Ishikawa (cell line): ENCODE data around the gene ANKRD34B.

Experiments
- CEBPB ChIP-seq: IDR thresholded peaks from 2 replicates; pipeline ENCODE4 v1.6.1; 2012
- CREB1 ChIP-seq: IDR thresholded peaks from 2 replicates; pipeline ENCODE4 v1.6.1; 2012; ENCODE audit warnings: low read depth
- EGR1 ChIP-seq: IDR thresholded peaks from 2 replicates; pipeline ENCODE4 v1.6.1; 2012
- EP300 ChIP-seq: IDR thresholded peaks from 2 replicates; pipeline ENCODE4 v1.6.1; 2012; ENCODE audit warnings: borderline replicate concordance
- FOXM1 ChIP-seq: IDR thresholded peaks from 2 replicates; pipeline ENCODE4 v1.6.1; 2012; ENCODE audit warnings: low read depth, borderline replicate concordance
- NFIC ChIP-seq: IDR thresholded peaks from 2 replicates; pipeline ENCODE4 v1.6.1; 2012
- RAD21 ChIP-seq: IDR thresholded peaks from 2 replicates; pipeline ENCODE4 v1.6.1; 2012; ENCODE audit warnings: low read depth
- TAF1 ChIP-seq: IDR thresholded peaks from 2 replicates; pipeline ENCODE4 v1.6.1; 2012; ENCODE audit warnings: low read depth, mild to moderate bottlenecking
- TCF12 ChIP-seq: IDR thresholded peaks from 2 replicates; pipeline ENCODE4 v1.6.1; 2012; ENCODE audit warnings: low read depth
- TEAD4 ChIP-seq: IDR thresholded peaks from 2 replicates; pipeline ENCODE4 v1.6.1; 2012
- YY1 ChIP-seq: IDR thresholded peaks from 2 replicates; pipeline ENCODE4 v1.6.1; 2012; ENCODE audit warnings: low read depth
- ZBTB7A ChIP-seq: IDR thresholded peaks from 2 replicates; pipeline ENCODE4 v1.6.1; 2012; ENCODE audit warnings: low read depth
- TF ChIP-seq, protein P1 (sequence below): IDR thresholded peaks from 2 replicates; pipeline ENCODE4 v1.6.1; 2012; ENCODE audit warnings: low read depth, mild to moderate bottlenecking
- TF ChIP-seq, protein P2 (sequence below): IDR thresholded peaks from 2 replicates; pipeline ENCODE4 v1.6.1; 2012
- TF ChIP-seq, protein P3 (sequence below): IDR thresholded peaks from 2 replicates; pipeline ENCODE4 v1.6.1; 2012

Gene ANKRD34B

DNA sequence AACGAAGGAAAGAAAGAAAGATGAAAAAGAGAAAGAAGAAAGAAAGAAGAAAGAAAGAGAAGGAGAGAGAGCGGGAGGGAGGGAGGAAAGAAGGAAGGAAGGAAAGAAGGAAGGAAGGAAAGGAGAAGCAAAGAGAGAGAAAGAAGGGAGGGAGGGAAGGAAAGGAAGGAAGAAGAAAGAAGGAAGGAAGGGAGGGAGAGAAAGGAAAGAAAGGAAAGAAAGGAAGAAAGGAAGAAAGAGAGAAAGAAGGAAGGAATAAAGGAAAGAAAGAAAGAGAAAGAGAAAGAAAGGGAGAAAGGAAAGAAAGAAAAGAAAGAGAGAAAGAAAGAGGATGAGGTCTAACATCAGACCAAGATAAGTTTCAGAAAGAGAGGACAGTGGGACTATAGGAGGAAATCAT lies 9.0 kb upstream of the ANKRD34B start:
- TF ChIP-seq, protein P1, sequence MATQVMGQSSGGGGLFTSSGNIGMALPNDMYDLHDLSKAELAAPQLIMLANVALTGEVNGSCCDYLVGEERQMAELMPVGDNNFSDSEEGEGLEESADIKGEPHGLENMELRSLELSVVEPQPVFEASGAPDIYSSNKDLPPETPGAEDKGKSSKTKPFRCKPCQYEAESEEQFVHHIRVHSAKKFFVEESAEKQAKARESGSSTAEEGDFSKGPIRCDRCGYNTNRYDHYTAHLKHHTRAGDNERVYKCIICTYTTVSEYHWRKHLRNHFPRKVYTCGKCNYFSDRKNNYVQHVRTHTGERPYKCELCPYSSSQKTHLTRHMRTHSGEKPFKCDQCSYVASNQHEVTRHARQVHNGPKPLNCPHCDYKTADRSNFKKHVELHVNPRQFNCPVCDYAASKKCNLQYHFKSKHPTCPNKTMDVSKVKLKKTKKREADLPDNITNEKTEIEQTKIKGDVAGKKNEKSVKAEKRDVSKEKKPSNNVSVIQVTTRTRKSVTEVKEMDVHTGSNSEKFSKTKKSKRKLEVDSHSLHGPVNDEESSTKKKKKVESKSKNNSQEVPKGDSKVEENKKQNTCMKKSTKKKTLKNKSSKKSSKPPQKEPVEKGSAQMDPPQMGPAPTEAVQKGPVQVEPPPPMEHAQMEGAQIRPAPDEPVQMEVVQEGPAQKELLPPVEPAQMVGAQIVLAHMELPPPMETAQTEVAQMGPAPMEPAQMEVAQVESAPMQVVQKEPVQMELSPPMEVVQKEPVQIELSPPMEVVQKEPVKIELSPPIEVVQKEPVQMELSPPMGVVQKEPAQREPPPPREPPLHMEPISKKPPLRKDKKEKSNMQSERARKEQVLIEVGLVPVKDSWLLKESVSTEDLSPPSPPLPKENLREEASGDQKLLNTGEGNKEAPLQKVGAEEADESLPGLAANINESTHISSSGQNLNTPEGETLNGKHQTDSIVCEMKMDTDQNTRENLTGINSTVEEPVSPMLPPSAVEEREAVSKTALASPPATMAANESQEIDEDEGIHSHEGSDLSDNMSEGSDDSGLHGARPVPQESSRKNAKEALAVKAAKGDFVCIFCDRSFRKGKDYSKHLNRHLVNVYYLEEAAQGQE: no peak
- TF ChIP-seq CEBPB: no peak
- TF ChIP-seq EGR1: no peak
- TF ChIP-seq RAD21: no peak
- no peak for TF ChIP-seq FOXM1
- TF ChIP-seq, protein P2, sequence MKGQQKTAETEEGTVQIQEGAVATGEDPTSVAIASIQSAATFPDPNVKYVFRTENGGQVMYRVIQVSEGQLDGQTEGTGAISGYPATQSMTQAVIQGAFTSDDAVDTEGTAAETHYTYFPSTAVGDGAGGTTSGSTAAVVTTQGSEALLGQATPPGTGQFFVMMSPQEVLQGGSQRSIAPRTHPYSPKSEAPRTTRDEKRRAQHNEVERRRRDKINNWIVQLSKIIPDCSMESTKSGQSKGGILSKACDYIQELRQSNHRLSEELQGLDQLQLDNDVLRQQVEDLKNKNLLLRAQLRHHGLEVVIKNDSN: no peak
- no peak for TF ChIP-seq YY1
- no peak for TF ChIP-seq TEAD4
- TF ChIP-seq TAF1: no peak
- no peak for TF ChIP-seq TCF12
- TF ChIP-seq, protein P3, sequence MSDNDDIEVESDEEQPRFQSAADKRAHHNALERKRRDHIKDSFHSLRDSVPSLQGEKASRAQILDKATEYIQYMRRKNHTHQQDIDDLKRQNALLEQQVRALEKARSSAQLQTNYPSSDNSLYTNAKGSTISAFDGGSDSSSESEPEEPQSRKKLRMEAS: no peak
- TF ChIP-seq EP300: no peak
- TF ChIP-seq CREB1: no peak
- no peak for TF ChIP-seq NFIC

DNA sequence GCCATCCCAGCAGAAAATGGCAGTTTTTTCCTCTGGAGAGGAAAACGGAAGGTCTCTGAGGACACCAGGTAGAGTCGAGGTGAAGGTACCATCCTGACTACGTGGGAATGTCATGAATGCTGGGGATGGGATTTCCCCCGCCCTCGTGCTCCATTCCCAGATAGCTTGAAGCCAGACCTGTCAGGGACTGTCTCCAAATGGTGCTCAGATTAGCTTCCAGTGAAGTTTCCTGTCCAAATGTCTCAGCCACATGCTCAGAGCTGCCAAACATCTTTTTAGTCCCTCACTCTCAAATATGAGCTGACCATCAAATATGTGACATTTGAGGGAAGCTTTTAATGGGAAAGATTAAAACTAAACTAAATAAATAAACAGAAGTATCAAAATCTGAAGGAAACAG lies 7.6 kb upstream of the ANKRD34B start:
- TF ChIP-seq EP300 (no peak), NFIC (no peak), CEBPB (no peak), ZBTB7A (no peak), TAF1 (no peak), TCF12 (no peak)
- TF ChIP-seq, protein P3: no peak
- TF ChIP-seq, protein P2: no peak

DNA sequence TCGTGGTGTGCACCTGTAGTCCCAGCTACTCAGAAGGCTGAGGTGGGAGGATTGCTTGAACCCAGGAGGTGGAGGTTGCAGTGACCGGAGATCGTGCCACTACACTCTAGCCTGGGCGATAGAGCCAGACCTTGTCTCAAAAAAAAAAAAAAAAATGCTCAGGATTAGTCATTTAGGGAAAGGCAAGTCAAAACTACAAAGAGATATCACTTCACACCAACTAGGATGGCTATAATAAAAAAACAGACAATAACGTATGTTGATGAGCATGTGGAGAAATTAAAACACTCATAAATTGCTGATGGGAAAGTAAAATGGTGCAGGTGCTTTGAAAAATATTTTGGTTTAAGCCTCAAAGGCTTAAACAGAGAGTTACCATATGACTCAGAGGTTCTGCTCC lies 6.3 kb upstream of the ANKRD34B start:
- TF ChIP-seq ZBTB7A (no peak), EP300 (no peak), TEAD4 (no peak), YY1 (no peak)

DNA sequence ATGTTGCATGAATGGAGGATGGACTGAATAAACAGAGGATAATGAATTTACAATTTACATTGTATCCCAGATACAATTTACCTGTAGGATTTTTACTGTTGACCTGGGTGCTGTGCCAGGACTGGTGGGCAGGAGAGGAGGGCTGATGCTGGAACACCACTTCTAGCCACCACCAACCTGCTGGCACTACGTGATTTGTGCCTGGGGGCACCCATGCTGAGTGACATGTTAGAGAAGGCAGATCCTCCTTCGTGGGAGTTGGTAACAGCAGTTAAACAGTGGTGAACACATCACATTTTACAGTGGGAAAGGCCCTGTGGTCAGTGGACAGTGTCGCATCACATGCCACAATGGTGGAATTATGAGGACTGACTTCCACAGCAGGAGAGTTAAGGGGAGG lies 3.0 kb upstream of the ANKRD34B start:
- TF ChIP-seq YY1 (no peak), TCF12 (no peak), NFIC (no peak), EGR1 (no peak), TAF1 (no peak), FOXM1 (no peak), CREB1 (no peak), RAD21 (no peak), CEBPB (no peak), EP300 (no peak), TEAD4 (no peak), ZBTB7A (no peak)
- TF ChIP-seq, protein P2: no peak
- TF ChIP-seq, protein P3: no peak
- TF ChIP-seq, protein P1: no peak

DNA sequence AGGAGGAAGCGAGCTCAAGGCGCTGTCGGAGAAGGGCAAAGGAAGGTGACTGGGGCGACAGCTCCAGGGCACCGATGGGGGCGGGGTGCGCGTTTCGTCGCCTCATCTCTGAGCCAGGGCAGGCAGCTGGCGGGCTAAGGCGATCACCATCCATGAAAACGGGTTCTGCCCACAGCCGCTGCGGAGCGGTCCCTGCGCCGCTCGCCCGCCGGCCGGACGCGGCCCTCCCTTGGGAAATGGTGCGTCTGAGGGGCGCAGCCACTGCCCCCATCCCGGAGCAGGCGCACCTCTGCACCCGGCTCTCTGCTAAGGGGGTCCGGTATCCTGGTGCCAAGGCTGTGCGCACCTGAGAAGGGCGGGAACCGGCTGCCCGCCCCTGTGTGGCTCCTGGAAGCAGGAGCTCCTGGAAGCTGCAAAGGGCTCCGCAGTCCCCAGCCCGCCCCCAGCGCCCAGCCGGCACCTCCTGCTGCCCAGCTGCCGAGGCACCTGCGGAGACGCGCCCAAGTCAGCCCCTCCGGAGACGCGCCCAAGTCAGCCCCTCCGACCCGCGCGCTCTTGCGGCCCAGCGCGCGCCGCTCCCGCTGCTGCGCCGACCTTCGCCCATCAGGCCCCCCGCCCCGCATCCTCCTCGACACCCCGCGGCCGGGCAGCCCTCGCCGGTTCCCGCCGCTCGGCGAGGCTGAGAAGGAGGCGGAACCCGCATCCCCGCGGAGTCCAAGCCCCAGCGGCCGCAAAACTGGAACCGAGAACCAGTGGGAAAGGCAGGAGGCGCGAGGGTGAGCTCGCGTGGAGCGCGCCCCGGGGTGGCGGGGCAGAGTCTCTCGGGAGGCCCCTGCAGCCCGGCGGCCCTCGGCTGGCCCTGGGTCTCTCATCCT lies 757 bp downstream of the ANKRD34B start:
- TF ChIP-seq CEBPB: no peak
- TF ChIP-seq, protein P3: peak; percentile 21; the same call in 1 of the 2 replicates
